Activated CD8-positive, alpha-beta memory T cell treated with anti-CD3 and anti-CD28 coated beads, Interleukin-2, amount 50 U/mL, for 1 hour (primary cell): ENCODE measurements around the gene ZNHIT2.
A peak's percentile ranks its signal among the peaks of the same experiment; 100 is the strongest.

Experiments used
- DNase-seq: peaks from one replicate; pipeline ENCODE4 v3.0.0-alpha.2; 2020; ENCODE audit errors: extremely low read depth

The ZNHIT2 gene

GRCh38 chr11:65104628-65105027 lies 12.9 kb downstream of the ZNHIT2 start:
- no peak for DNase-seq

- DNase-seq, result no peak
Observed at GRCh38 chr11:65103476-65103875, 14.0 kb downstream of the ZNHIT2 start.

- DNase-seq, result no peak
Observed at GRCh38 chr11:65102142-65103095, 15.1 kb downstream of the ZNHIT2 start.

- DNase-seq, result no peak
Observed at GRCh38 chr11:65100674-65101350, 16.7 kb downstream of the ZNHIT2 start.

- DNase-seq, result no peak
Observed at GRCh38 chr11:65096926-65097325, 20.6 kb downstream of the ZNHIT2 start.

GRCh38 chr11:65095974-65096806 lies 21.3 kb downstream of the ZNHIT2 start, which contains the start of gene VPS51:
VPS51 (plus strand) TSS chr11:65096214; CDS start chr11:65096251, 37 bp downstream.
- DNase-seq, result peak; percentile 75

- DNase-seq, result no peak
Observed at GRCh38 chr11:65095427-65095826, 22.1 kb downstream of the ZNHIT2 start.

- no peak for DNase-seq
Observed at GRCh38 chr11:65090628-65091027, 26.9 kb downstream of the ZNHIT2 start.

GRCh38 chr11:65089621-65090020 lies 27.9 kb downstream of the ZNHIT2 start:
- no peak for DNase-seq

GRCh38 chr11:65087827-65088226 lies 29.7 kb downstream of the ZNHIT2 start:
- DNase-seq, result no peak

GRCh38 chr11:65087216-65087615 lies 30.3 kb downstream of the ZNHIT2 start:
- DNase-seq, result no peak

GRCh38 chr11:65086809-65087208 lies 30.7 kb downstream of the ZNHIT2 start:
- no peak for DNase-seq

GRCh38 chr11:65085446-65085845 lies 32.1 kb downstream of the ZNHIT2 start:
- DNase-seq, result no peak

- DNase-seq, result no peak
Observed at GRCh38 chr11:65084598-65085375, 32.7 kb downstream of the ZNHIT2 start.

- peak; percentile 79 for DNase-seq
Observed at GRCh38 chr11:65083834-65084597, 33.5 kb downstream of the ZNHIT2 start, which contains the start of the genes CDCA5 and ZFPL1. CDCA5 (minus strand) TSS chr11:65084040; CDS start chr11:65083978, 62 bp downstream. ZFPL1 (plus strand) TSS chr11:65084222; CDS start chr11:65084699, 477 bp downstream.

GRCh38 chr11:65083134-65083833 lies 34.2 kb downstream of the ZNHIT2 start:
- no peak for DNase-seq

- DNase-seq, result no peak
Observed at GRCh38 chr11:65078786-65079342, 38.6 kb downstream of the ZNHIT2 start.

- DNase-seq, result no peak
Observed at GRCh38 chr11:65078151-65078550, 39.4 kb downstream of the ZNHIT2 start.

- DNase-seq, result no peak
Observed at GRCh38 chr11:65077451-65077850, 40.0 kb downstream of the ZNHIT2 start.
